DMS114 treated with DMSO at 0.1 percent for 48 hours (cell line): ENCODE measurements around the gene SNX30.

Experiments
- DNase-seq: peaks from one replicate; lab custom pipeline; 2025; ENCODE audit not compliant: unreplicated experiment; lab: John Stamatoyannopoulos, UW

Gene SNX30

DNA sequence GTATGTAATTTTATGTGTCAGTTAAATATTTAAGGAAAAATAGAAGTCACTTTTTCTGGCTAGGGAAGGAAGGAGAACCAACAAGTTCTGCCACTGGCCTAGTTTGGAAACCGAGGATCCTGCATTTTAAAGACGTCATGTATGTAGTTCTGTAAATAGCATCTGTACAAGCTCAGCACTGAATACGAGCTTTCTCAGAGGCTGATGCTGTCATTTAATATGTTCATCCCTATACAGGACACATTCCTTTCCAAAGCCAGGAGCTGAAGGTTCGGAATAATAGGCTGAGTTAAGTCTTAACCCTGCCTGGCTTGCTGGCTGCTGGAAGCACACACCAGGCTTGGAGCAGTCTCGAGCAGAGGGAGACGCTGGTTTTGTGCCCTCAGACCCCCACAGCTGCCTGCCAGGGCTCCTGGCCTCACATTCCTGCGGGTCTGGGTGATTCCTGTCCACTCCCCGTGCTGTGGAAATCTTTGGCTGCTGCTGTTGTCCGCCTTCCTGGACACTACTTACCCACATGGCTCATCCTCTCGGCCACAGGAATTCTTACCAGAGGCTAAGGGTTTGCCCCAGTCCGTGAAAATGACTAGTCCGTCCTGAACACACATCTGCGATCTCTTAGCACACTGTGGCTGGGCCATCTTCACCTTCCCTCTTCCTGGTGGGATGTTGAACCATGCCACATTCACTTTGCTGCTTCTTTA, 103.5 kb downstream of the SNX30 start:
- no peak for DNase-seq

DNA sequence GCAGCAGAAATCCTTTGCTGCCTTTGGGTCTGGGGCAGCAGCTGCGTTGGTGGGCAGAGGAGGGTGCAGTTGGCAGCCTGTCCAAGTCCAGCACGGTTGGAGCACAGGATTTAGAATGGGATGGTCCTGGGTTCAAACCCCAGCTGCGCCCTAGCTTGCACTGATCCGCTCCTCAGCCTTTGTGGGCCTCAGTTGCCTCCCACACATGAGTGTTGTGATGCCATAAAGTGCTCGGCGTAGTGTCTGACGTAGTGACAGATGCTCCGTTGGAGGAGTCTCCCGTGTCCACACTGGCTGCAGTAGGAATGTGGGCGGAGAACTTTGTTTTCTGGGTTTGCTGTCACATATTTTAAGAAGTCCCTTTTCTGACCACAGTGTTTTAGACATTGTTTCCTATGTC, 104.1 kb downstream of the SNX30 start:
- DNase-seq, result no peak

DNA sequence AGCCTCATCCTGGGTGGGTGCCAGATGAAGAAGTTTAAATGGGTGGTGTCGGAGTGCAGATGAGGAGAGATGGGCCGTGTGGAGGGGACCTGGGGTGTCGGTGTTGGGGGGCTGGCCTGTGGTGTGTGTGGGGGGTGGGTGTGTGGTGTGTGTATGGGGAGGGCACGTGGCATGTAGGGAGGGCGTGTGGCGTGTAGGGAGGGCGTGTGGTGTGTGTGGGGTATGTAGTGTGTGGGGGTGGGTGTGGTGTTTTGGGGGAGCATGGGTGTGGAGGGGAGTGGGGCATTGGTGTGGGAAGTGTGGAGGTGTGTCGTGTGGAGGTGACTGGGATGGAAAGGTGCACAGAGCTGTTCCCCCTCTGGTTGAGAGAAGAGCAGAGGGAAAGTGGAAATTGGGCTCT, 105.6 kb downstream of the SNX30 start:
- no peak for DNase-seq

DNA sequence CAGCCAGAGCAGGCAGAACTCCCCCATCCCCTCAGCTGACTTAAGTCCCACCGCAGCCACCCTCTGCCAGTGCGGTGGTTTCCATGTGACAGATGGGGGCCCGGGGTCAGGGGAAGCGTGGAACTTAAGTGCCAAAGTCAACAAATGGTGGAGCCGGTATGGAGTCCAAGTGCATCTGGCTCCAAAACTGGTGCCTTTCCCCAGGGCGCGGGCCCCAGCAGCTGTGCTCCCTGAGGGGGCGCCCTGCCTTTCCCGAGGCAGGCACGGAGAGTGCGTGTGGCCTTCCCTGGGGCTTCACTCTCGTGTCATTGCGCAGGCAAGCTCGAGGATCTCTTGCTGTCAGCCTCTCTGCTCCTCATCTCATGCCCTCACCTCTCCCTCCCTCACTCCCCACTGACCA, 106.3 kb downstream of the SNX30 start:
- no peak for DNase-seq

DNA sequence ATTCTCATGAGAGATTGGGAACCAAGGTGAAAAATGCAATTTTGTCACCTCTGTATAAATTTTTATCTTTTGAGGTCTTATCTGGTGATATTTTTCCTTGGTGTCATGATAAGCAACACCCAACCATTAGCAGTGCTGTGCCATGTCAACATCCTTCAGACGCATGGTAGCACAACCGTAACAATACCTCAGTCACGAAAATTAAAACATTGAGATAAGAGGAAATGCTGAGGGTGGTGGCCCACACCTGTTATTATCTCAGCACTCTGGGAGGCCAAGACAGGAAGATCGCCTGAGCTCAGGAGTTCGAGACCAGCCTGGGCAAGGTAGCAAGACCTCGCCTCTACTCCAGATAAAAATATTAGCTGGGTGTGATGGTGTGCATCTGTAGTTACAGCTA, 107.4 kb downstream of the SNX30 start:
- no peak for DNase-seq

DNA sequence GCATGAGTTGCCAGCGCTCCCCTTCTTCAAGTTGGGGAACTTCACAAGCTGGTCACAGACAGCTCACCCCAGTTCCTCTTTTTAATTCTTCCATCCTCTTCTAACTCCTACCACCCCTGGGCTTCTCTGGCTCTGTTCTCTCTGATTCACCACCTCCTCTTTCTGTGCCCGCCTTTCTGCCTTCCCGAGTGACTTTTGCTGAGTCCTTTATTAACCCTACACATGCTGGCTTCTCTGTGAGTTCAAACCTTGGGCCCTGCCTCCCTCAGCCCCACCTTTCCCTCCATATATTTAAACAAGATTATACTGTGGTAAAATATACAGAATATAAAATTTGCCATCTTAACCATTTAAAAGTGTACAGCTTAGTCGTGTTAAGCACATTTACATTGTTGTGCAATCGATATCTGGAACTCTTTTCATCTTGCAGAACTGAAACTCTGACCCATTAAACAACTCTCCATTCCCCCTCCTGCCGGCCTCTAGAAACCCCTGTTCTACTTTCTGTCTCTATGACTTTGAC, 108.1 kb downstream of the SNX30 start:
- DNase-seq, result no peak

DNA sequence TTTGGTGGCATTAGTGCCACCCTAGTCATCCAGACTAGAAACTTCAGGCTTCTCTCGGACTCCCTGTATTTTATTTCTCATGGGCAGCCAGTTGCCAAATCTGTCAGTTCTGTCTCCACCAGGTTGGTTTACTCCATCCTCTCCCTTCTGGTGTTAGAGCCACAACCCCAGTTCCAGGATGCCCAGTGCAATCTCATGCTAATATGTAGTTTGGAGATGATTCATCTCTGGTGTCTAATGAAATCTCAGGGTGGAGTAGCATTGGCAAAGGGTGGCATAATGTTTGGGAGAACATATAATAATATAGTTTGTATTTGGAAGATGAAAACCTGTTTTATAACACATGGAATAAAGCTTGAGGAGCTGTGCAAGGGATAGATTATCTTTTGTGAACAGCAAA, 109.9 kb downstream of the SNX30 start:
- no peak for DNase-seq

DNA sequence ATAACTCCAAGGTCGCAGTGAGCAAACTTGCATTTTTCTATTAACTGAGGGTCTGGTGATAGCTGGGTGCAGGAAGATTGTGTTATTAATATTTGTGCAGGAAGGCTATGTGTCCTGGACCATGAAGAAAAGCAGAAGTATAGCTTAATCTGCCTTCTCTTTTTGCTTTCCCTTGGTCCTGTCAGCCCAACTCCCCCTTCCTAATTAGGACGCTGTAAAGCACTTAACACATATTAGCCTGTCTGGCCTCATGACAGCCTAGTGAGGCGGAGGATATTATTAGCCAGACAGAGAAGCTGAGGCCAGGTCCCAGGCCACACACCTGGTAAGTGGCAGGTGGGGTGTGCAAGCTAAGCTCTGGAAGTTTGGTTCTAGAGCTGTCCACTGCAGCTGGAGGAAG, 110.6 kb downstream of the SNX30 start:
- DNase-seq, result no peak

DNA sequence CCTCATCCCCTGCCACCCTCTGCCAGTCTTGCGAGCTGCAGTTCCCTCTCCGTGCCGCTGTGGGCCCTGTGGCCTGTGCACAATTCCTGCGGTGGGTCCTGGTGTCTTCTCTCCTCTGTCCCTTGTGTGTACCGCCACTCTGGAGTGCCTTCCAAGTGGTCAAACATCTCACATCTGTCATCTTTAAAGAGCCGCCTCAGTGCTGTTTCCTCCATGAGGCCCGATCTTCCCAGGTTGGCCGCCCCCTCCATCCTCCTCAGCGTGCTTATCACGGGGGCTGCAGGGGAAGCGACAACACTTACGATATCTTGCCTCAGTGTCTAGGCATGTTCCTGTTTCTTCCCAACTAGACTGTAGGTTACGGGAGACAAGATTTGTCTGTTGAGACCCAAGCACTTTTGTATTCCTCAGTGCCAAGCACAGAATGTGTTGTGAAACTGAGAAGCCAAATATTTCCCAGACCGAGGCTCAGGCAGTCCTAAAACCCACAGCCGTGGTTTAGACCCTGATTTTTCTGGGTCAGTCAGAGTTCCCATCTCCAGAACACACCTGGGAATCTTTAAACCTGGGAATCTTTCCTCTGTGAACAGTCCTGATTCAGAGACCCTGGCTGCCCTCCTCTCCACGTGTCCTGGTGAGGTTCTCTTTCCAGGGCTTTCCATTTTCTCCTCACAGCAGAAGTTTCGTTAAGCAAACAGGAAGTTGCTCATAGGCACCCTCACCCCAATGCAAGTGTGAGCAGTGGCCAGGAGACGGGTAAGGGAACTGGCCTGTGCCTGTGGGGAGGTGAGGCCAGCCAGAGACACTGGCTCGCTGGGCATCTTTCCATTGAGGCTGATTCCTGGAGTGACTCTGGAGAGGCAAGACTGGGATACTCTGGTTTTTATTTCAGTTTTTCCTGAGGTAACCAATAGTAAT, 111.3 kb downstream of the SNX30 start:
- no peak for DNase-seq

DNA sequence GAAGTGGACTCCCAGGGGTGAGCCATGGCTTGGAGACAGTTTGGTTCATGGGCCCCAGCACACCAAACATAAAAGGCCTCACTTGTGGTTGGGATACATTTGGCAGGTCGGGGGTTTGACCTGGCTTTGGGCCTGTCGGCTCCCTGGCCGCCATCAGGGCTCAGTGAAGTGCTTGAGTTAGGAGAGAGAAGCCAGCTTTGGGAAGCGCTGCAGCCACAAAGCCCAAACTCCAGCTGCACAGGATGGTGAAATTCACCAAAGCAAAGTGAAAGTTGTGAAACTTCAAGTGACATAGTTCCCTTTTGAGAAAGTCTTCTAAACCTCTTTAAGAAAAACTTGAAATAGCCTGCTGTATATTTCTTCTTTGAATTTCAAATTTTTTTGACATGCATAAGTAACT, 112.7 kb downstream of the SNX30 start:
- DNase-seq, result no peak

DNA sequence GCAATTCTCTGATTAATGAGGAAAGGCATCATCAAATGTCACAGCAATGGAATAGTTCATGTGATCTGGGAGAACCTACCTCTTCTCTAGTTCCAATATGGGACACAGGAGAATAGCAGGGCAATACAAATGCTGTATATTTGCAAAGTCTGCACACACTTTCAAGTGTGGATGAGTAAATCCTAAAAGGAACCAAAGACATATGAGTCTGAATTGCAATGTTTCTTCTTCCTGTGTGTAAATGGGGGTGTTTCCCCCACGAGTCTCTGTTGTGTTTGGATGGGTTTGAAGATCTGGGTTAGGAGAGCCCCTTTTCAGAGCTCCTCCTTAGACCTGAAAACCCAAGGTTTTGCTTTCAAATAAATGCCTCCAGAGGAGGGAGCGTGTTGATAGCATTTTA, 113.2 kb downstream of the SNX30 start:
- DNase-seq, result no peak

DNA sequence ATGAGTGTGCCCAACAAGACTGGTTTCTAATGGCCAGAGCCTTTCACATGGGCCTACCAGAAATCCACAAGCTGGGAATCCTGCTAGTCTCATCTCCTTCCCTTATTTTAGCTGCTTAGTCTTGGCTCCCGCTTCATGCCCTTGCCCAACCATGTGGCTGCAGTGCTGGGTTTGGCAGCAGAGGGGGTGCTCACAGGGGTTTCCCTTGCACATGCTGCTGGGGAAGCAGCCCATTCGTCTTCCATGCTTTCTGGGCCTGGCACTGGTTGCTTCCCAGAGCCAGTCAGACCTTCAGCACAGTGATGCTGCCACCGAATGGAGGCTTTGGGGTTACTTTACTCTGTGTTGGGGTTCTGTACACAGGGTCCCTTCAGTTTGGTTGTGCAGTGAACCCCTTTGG, 113.8 kb downstream of the SNX30 start:
- DNase-seq, result no peak

DNA sequence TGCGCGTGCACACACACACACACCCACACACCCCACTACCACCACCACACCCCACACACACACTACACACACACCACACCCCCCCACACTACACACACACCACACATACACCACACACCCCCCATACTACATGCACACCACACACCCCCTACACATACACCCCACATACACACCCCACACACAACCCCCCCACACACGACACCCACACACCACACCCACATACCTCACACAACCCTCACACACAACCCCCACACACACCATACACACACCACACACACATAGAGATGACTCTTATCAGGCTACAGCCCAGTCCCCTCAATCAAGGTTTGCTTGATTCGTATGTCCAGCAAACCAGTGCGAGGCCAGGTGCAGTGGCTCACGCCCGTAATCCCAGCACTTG, 114.4 kb downstream of the SNX30 start:
- DNase-seq, result no peak

DNA sequence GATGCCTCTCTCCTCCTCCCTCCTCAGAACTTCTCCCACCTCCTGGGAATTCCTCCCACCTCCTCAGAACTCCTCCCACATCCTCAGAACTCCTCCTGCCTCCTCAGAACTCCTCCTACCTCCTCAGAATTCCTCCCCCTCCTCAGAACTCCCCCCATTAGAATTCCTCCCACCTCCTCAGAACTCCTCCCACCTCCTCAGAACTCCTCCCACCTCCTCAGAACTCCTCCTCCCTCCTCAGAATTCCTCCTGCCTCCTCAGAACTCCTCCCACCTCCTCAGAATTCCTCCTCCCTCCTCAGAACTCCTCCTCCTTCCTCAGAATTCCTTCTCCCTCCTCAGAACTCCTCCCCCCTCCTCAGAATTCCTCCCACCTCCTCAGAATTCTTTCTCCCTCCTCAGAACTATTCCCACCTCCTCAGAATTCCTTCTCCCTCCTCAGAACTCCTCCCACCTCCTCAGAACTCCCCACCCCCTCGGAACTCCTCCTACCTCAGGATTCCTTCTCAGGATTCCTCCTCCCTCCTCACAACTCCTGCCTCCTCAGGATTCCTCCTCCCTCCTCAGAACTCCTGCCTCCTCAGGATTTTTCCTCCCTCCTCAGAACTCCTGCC, 116.2 kb downstream of the SNX30 start:
- no peak for DNase-seq

DNA sequence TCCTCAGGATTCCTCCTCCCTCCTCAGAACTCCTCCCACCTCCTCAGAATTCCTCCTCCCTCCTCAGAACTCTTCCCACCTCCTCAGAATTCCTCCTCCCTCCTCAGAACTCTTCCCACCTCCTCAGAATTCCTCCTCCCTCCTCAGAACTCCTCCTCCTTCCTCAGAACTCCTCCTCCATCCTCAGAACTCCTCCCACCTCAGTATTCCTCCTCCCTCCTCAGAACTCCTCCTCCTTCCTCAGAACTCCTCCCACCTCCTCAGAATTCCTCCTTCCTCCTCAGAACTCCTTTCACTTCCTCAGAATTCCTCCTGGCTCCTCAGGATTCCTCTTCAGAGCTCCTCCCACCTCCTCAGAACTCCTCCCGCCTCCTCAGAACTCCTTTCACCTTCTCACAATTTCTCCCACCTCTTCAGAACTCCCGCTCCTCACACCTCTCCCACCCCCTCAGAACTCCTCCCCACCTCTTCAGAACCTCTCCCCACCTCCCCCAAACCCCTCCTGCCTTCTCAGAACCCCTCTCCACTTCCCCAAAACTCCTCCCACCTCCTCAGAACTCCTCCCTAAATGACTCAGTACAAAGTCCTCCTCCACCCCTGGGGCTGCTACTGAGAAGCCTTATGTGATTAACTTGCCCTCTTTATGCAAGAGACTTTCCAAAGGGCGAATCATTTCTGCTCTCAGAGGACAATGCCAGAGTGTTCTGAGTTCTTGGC, 116.9 kb downstream of the SNX30 start:
- no peak for DNase-seq

DNA sequence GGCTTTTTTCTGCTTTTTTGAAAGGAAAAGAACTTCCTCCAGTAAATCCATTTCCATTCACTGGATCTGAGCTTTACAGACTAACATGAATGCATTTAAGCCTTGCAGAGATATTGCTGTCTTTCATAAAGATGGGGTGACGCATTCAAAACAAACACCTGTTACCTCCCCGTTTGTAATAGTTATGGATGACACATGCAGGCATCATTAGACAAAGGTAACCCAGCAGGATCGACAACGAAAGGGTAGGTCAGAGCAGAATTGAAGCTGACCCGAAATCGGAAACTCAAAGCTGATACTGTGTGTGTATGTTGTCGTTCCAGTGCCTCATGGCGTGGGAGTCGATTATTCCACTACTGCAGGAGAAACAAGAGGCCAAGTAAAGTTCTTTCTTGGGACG, 117.9 kb downstream of the SNX30 start:
- no peak for DNase-seq

DNA sequence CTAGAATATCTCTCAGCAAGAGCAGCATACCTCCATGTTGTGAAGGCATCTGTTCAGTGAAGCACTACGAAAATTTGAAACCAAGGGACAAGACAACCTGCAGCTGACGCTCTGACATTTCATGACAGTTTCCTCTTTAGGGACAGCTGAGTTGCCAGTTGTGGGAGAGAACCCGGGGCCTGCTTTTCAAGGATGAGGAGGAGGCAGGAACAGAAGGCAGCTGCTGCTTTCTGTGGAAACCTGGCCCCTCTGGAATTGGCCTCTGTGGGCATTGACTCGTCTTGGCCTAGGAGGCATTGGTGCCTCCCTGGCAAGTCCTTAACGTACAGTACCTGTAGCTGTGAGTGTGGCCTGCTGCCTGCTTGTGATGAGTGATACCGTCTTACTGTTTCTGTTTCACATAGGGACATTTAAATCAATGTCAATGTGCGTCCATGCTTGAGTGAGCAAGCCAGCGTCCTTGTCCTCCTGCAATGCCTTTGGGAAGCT, 118.5 kb downstream of the SNX30 start:
- no peak for DNase-seq

DNA sequence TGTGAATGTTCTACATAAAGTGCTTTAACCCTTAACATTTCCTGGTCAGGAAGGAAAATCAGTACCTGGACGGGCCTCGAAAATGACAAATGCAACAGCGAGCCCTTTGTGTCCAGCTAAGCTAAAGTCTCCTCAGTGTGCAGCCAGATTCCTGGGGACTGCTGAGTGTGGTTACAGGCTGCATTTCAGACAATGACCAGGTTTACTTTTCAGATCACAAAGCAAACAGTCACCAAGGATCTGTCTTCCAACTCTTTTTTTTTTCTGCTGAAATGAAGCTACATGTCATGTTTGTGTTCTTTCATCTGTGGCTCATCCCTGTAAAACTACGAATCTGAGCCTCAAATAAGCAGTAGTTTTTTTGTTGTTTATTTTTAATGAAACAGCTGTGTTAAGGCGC, 119.4 kb downstream of the SNX30 start:
- DNase-seq, result no peak

DNA sequence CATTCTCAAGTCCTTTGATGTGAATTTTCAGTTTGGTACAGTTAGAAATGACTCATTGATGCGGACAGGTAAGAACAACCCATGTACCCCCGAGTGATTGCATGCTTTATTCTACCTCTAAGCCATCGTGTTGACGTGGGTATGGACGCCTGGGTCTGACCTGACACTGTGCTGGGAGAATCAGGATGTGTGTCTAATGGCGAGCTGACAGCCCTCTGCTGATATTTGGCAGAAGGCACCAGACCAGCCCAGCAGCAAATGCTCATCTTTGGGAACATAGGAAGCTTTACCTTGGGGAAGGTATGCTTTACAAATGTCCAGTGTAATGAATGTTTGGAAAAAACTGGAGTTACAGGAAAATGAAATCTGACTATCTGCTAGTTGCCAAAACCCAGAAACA, 120.0 kb downstream of the SNX30 start:
- DNase-seq, result no peak

DNA sequence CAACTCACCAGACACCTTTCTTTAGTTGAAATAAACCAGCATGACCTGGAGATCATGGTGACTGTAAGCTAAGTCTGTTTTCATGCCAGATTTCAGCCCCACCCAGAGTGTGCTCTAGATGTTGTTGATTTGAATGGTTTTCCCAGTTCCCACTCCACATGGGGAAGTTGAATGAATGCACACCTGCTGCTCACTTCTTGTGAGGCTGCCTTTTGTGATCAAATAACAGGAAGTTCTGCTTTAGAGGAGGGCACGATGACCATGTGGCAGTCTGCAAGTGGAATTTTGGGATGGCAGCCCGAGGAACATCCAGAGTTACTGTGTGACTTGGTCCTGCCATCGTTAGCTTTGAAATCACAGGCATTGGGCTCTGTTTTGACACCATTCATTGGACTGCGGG, 121.5 kb downstream of the SNX30 start:
- DNase-seq, result no peak

DNA sequence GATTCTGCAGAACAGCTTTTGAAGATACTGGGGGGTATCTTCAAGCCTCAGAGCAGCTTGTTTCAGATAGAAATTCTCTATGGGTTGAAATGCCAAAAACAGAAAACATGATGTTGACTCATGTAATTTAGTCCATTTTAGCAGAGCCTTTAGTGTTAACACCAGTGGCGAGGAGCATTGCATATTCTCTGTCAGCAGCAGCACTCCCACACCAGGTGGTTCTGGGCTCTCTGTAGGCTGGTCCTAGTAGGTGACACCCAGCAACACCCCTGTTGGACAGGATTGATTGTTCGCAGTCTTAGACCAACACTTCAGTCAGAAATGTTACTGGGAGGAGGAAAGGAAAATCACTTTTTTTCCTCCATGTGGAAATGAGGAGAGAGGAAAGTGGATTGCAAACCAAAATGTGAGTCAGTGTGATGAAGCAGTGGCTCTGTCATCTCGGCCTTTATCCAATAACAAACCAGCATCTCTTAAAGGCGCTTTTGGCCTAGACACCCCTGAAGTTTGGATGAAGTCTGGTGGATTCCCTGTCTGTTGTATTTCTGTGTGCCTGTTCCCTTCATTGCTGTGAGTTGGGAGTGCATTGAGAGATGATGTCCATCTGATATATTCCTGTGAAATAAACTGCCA, 123.3 kb downstream of the SNX30 start:
- DNase-seq, result no peak
